ENCODE results near the gene DUS4L. TPM values are rescaled to one million over a fixed set of nuclear protein-coding genes. Genes with fewer than 3 reads are reported as not detected.
"Not testable (repeated sequence)": the region's sequence is repeated elsewhere in the genome, so short reads cannot be mapped to it uniquely, and the experiment has no call there.

Gene DUS4L, protein sequence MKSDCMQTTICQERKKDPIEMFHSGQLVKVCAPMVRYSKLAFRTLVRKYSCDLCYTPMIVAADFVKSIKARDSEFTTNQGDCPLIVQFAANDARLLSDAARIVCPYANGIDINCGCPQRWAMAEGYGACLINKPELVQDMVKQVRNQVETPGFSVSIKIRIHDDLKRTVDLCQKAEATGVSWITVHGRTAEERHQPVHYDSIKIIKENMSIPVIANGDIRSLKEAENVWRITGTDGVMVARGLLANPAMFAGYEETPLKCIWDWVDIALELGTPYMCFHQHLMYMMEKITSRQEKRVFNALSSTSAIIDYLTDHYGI
- 9.4 TPM for total RNA-seq
- long read RNA-seq, partial matches to known transcripts: 3 of 15 reads
- long read RNA-seq, other reads (novel, unspliced or antisense): 11 of 15 reads

DNA sequence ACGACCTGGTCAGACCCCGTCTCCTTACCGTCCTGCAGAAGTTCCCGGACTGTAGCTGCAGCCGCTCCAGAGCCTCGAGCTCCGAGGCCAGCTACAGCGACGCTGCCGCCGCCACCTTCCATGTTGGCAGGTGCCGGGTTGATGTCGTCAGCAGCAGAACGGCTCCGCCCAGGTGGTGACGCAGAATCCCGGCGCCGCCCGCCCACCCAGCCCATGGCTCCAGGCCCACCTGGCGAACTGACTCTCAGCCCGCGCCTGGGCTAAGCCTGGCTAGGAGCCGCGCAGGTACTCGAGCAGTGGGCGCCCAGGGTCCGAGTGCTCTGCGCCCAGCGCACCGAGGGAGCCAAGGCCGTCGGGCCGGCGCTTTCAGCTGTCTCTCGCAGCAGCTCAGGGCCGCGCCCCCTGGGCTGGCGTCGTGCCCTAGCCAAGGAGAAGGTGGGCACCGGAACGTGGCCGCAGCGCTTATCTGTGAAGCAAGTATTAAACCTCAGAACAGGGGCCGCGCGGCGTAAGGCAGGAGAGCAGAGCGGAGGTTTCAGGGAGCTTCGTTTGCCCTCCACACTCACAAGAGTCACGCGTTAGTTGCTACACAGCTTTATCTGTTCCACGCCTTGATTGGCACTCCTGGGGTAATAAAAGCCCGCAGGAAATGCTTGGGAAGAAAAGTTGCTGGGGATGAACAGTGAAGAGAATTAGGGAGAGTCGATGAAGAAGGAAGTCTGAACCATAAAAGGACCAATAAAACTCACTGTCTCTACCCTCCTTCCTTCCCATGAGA, at the start of gene DUS4L, which contains the start of gene COG5:
DUS4L (plus strand) TSS at position 197 of the 778 bp plus-strand sequence. CDS start 3,100 bp downstream, outside the sequence.
COG5 (minus strand) TSS at position 146 of the 778 bp plus-strand sequence; CDS start at position 122, 24 bp downstream.
- DNase-seq (peak; percentile 90), ATAC-seq (ENCODE audit: poor library complexity) (peak; percentile 98)
- intact Hi-C loops (cut with DNase I): loop anchor here (10.0 kb wide), 1 partner anchor 161 kb away; no protein-coding TSS in a partner anchor

DNA sequence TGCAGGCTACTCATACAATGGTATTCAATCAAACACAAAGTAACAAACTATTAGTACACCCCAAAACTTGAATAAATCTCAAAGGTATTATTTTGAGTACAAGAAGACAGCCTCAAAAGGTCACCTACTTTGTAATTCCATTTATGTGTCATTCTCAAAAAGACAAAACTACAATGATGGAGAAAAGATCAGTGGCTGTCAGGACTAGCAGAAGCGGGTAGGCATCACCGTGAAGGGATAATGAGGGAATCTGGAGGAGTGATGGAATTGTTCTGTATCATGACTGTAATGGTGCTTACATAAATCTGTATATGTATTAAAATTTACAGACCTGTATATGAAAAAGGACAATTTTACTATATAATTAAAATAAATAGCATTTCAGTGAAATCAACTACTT, 37.1 kb upstream of the DUS4L start:
- DNase-seq (no peak), ATAC-seq (ENCODE audit: poor library complexity) (no peak)
- intact Hi-C loops (cut with DNase I): no loop called here

DNA sequence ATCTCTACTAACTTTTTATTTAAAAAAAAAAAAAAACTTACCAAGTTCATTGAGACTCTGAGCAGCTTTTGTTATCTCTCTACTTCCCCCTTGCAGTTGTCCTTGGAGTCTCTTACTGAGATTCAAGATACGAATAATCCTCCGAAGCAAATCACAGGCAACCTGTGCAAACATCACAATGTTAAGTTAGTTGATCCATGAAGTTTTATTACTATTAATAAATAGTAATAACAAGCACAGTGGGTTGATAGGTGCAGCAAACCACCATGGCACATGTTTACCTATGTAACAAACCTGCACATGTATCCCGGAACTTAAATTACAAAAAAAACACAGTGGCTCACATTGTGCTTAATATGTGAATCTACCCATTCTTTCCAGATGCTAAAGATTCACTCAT, 36.6 kb upstream of the DUS4L start:
- ATAC-seq (ENCODE audit: poor library complexity) (no peak), DNase-seq (no peak)
- intact Hi-C loops (cut with DNase I): no loop called here

DNA sequence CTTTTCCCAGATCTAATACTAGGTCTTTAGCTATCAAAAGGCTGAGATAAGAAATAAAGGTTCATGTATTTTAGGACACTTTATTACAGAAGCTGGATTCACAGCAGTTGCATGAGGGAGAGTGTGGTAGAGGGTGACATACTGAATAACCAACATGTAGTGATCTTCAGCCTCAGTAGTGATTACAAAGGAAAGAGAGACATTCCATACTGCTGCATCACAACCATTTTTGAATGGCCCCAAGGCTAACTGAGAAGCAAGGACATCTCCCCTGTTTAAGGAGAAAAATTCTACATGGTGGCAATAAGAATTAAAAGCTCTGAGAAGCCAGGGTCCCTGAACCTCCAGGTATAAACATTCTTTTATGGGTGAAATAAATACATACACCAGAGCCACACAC, 35.3 kb upstream of the DUS4L start:
- ATAC-seq (ENCODE audit: poor library complexity) (no peak), DNase-seq (no peak)
- intact Hi-C loops (cut with DNase I): no loop called here

DNA sequence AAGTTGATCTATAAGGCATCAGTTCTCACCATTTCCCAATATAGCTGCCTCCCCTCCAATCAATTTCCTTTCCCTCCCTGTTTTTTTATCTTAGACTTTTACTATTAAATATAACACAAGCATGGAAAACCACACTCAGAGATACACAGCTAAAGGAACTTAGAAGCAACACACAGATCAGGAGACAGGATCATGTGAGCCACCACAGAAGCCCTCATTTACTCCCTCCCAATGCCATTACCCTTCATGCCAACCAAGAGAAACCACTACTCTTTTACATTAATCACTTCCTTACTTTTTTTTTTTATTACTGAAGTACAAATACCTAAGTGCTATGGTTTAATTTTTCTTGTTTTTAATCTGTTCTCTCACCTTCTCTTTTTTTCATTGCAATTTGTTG, 33.0 kb upstream of the DUS4L start:
- intact Hi-C loops (cut with DNase I): no loop called here
- DNase-seq (no peak), ATAC-seq (ENCODE audit: poor library complexity) (no peak)

DNA sequence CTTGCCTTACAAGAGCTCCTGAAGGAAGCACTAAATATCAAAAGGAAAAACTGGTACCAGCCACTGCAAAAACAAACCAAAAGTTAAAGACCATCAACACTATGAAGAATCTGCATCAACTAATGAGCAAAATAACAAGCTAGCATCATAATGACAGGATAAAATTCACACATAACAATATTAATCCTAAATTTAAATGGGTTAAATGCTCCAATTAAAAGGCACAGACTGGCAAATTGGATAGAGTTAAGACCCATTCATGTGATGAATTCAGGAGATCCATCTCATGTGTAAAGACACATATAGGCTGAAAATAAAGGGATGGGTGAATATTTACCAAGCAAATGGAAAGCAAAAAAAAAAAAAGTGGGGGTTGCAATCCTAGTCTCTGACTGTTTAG, 29.6 kb upstream of the DUS4L start:
- ATAC-seq (ENCODE audit: poor library complexity) (no peak), DNase-seq (no peak)
- intact Hi-C loops (cut with DNase I): no loop called here

DNA sequence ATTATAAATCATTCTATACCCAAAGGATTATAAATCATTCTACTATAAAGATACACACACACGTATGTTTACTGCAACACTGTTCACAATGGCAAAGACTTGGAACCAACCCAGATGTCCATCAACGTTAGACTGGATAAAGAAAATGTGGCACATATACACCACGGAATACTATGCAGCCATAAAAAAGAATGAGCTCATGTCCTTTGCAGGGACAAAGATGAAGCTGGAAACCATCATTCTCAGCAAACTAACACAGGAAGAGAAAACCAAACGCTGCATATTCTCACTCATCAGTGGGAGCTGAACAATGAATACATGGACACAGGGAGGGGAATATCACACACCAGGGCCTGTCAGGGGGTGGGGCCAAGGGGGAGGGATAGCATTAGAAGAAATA, 26.5 kb upstream of the DUS4L start:
- intact Hi-C loops (cut with DNase I); DNase-seq; ATAC-seq (ENCODE audit: poor library complexity): not testable (repeated sequence)

DNA sequence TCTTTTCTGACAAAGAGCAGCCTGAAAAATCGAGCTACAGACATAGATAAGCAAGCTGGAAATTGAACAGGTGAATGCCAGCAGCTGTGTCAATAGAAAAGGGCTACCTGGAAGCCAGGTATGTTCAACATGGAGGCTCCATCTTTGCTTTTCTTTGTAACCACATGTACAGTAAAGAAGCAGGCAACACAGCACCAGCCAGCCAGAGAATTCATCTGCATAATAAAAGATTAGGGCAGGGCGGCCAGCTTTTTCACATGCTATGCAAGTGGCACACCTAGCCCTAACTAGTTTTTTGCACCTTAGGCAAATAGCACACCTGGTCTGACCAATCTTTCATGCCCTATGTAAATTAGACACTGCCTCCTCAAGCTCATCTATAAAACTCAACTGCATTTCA, 25.8 kb upstream of the DUS4L start:
- ATAC-seq (ENCODE audit: poor library complexity) (no peak), DNase-seq (no peak)
- intact Hi-C loops (cut with DNase I): no loop called here

DNA sequence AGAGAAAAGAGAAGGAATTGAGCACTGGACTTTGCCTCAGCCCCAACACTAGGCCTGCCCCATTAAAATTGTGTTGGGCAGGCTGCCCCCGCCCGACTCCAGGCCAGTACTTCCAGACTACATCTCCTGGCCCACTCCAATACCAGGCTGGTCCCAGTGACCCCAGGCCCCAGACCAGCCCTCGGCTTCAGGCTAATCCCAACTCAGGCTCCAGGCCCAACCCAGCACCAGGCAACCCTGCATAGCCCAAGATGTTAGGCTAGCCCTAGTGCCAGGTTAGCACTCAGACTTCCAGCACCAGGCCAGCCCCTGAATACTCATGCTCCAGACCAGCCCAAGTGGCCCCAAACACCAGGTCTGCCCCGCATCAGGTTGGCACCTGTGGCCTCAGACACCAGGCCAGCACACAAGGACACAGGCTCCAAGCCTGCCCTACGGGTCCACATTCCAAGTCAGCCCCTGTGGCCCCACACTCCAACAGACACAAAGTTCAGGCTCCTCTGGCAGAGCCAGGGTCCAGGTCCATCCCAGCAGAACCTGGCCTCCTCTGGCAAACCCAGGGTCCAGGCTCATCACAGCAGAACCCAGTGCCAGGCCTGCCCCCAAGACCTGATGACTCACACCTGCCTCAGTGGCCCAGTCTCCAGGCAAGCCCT, 20.3 kb upstream of the DUS4L start:
- intact Hi-C loops (cut with DNase I): no loop called here
- peak; percentile 20 for ATAC-seq (ENCODE audit: poor library complexity)
- DNase-seq: no peak

DNA sequence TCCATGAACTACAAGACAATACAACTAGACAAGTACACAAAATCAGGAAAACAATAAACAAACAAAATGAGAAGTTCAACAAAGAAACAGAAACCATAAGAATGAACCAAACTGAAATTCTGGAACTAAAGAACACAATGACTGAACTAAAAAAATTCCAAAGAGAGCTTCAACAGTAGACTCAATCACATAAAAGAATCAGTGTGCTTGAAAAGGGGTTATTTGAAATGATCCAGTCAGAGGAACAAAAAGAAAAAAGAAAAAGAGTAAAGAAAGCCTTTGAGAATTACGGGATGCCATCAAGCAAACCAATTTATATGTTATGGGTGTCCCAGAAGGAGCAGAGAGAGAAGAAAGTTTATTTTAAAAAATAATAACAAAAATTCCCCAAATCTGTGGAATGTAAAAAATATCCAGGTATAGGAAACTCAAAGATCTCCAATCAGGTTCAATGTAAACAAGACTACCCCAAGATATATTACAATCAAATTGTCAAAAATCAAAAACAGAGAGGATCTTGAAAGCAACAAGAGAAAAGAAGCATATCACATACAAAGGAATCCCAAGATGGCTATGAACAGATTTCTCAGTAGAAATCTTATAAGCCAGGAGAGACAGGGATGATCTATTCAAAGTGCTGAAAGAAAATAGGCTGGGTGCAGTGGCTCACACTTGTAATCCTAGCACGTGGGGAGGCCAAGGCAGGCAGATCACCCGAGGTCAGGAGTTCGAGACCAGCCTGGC, 18.8 kb upstream of the DUS4L start:
- intact Hi-C loops (cut with DNase I): no loop called here
- no peak for ATAC-seq (ENCODE audit: poor library complexity)
- DNase-seq: no peak

DNA sequence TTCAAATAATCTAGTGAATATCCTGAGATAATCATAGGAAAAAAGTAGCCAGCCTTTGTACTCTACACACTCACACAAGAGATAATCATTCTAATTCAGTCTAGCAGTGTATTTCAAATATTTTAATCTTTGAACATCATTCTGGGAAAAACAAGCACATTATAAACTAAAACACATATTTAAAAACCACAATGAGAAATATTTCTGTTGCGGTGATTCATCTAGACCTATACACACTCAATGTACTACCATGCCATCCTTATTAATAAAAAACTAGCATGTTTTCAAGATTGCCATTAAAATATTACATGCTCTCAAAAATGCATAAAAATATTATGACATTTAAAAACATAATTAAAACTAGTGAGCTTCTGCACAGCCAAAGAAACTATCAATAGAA, 11.8 kb upstream of the DUS4L start:
- intact Hi-C loops (cut with DNase I): no loop called here
- DNase-seq (no peak), ATAC-seq (ENCODE audit: poor library complexity) (no peak)

DNA sequence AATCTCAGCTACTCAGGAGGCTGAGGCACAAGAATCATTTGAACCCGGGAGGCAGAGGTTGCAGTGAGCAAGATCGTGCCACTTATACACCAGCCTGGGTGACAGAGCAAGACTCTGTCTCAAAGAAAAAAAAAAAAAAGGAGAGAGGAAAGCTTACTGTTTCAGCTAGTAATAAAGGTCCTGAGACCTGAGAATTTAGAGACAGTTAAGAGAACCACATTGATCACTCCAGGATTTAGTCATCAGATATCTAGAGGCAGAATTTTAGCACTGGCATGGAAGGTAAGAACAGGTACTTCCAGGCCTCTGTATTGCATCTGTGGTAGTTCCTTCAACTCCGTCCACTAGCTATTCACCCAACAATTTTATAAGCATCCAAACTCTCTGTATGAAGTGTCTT, 7.9 kb upstream of the DUS4L start:
- DNase-seq (no peak), ATAC-seq (ENCODE audit: poor library complexity) (no peak)
- intact Hi-C loops (cut with DNase I): no loop called here

DNA sequence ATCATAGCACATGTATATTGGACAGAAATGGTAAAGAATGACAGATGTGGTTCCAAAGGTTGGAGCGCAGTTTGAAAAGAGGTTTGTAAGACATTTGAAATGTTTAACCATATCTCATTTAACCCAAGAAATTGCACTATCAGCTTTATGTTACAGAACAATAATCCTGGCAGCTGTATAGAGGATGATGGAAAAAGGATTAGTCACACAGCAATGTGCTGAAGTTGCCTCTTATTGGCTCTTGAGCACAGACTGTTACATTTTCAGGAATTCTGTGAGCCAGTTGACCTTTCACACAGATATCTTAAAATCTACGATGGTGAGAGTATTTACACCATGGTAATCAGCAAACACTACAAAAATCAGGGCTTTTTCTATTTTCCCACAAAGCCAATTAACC, 3.9 kb upstream of the DUS4L start:
- DNase-seq: no peak
- no peak for ATAC-seq (ENCODE audit: poor library complexity)
- intact Hi-C loops (cut with DNase I): loop anchor here (10.0 kb wide), 1 partner anchor 165 kb away; no protein-coding TSS in a partner anchor

DNA sequence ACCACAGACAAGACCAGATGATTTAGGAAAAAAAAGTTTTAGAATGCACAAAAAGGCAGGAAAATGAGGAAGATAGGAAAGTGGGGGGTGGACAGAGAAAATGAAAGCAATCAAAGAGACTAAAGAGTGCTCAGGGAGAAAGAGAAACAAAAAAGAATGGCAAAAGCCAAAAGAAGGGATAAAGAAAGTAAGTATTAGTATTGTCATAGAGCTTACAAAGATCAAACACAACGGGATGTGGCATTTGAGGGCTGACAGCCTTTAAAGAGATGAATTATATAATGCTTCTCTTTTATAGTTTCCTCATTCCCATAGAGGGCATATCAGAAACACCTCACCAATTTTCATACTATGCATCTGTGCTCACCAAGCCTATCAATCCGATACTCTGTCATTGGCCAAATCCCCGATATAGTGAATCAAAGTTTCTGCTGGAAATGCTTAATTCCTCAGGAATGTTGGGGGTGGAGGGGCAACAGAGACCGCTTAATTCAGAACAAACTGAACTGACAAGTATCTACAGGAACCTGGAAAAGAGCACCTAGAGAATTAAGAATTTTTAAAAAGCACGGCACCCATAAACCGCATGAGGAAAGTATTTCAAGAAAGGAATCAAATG, 2.8 kb upstream of the DUS4L start:
- ATAC-seq (ENCODE audit: poor library complexity) (no peak), DNase-seq (no peak)
- intact Hi-C loops (cut with DNase I): loop anchor here (10.0 kb wide), 1 partner anchor 164 kb away; no protein-coding TSS in a partner anchor

DNA sequence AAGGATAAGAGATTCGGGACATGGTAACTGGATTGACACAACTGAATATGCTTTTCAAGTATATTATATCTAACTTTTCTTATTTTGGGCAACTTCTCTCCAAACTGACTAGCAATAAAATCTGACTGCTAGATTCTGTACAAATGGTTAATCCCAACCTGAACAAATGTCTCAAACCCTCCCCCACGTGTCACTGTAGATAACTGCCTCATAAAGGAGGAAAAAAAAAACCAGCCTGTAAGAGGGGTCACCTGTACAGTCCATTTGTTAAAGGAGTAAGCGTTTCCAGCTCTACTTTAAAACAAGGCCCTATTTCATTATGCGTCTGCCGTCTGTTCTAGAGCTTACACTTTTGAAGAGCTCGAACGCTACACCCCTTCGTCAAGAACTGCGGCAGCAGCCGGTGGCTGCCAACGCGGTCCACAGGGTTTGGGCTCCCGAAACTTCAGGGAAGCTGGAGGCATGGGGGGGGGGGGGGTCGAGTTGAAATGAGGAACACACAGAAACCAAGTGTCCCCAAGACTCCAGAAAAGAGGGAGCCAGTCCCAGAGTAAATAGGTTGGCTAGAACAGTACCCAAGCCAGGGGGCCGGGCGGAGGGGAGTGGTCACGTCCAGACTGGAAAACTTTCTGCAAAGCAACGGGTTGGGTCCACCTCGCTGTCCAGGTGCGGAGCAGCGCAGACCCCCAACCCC, 543 bp upstream of the DUS4L start:
- no peak for DNase-seq
- ATAC-seq (ENCODE audit: poor library complexity): peak; percentile 74
- intact Hi-C loops (cut with DNase I): loop anchor here (10.0 kb wide), 1 partner anchor 162 kb away; no protein-coding TSS in a partner anchor

DNA sequence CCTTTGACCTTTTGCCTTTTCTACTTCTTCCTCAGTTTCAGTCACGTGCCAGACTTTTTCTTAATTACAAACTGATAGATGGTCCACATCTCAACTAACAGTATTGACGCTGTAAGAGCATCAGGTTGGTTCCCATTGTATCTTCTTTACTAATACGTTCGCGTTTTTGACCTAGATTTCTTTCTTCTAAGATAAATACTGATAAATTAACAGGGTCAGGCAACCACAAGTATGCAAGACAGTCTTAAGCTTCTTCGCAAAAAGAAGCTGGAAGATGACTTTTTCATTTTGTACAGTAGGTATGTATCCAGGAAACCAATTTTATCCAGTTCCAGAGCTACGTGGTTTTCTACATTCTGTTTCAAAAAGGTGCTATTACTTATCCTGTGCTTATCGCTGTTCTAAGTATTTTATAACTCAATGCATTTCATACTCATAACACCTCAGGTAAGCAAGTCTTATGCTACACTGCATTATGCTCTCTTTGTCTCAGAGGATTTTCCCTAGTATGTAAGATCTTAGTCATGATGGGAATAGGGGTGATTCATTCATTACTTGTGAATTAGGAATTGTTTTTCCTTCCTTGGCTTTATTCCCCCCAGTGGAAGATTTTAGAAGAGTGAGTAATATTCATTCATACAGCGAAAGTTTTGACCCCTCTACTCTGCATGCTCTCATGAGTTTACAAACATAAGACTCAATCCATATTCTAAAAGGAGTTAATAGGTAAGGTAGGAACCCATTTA, 955 bp downstream of the DUS4L start:
- DNase-seq (no peak), ATAC-seq (ENCODE audit: poor library complexity) (no peak)
- intact Hi-C loops (cut with DNase I): loop anchor here (10.0 kb wide), 1 partner anchor 160 kb away; no protein-coding TSS in a partner anchor

DNA sequence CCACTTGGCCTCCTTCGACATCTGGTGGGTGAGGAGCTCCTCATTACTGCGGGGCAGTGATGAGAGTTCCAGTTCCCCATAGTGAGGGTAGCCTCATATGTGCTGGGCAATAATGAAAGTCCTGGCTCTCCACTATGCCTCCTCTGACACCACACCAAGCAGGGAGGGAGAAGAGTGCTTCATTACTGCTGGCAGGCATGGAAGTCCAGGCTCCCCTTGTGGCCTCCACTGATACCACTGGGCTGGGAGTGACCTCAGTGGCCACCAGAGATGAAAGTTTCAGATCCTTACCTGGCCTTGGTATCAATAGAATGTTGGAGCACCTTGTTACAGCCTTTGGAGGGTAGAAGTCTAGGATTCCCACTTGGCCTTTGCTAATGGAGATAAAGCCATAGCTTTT, 6.5 kb downstream of the DUS4L start:
- intact Hi-C loops (cut with DNase I): no loop called here
- no peak for ATAC-seq (ENCODE audit: poor library complexity)

More for the DNA sequence above, 6.5 kb downstream of the DUS4L start:
- no peak for DNase-seq

Data from Right ventricle myocardium superior (tissue), 1 donor.